Body of pancreas (tissue), 4 donors: ENCODE data around the gene SYT9. TPM values are rescaled to one million over a fixed set of nuclear protein-coding genes. Genes with fewer than 3 reads are reported as not detected.
A peak's percentile ranks its signal among the peaks of the same experiment; 100 is the strongest.

ENCODE experiments used
- ATAC-seq: fragments of 150-250 bp; one replicate; pipeline ENCODE4 v1.9.1; 2016
- DNase-seq, 4 donors: peaks; one replicate each; pipeline ENCODE4 v3.0.0-alpha.2; 2019
- H3K27ac ChIP-seq, 4 donors: fragments of 200-600 bp; sonication (generic); 1 replicate in 3 of 4; 2 replicates in 1 of 4; pipeline versions ENCODE4 v1.5.1 to v1.6.1; 2016 to 2019; ENCODE audit warnings: mild to moderate bottlenecking in 1 of 4, mixed read lengths in 1 of 4, moderate library complexity in 1 of 4
- H3K27me3 ChIP-seq, 2 donors: fragments of 200-600 bp; sonication (generic); one replicate each; pipeline ENCODE4 v1.6.0; 2016; ENCODE audit warnings: mild to moderate bottlenecking in 1 of 2
- H3K36me3 ChIP-seq, 2 donors: fragments of 200-600 bp; sonication (generic); replicated peaks in 1 of 2; 2 replicates each; pipeline ENCODE4 v1.5.1; 2016; ENCODE audit warnings: low read depth in 2 of 2; ENCODE audit not compliant: insufficient read depth in 1 of 2
- H3K4me1 ChIP-seq: fragments of 200-600 bp; sonication (generic); one replicate; pipeline ENCODE4 v1.6.0; 2016
- H3K4me3 ChIP-seq, 2 donors: fragments of 200-600 bp; sonication (generic); 1 replicate in 1 of 2; 2 replicates in 1 of 2; pipeline ENCODE4 v1.5.1; 2016 to 2019
- H3K9me3 ChIP-seq, 3 donors: fragments of 200-600 bp; sonication (generic); 1 replicate in 2 of 3; 2 replicates in 1 of 3; pipeline ENCODE4 v1.5.1; 2016
- POLR2A ChIP-seq, 3 donors: fragments of 450-650 bp; IDR thresholded peaks; one replicate each; pipeline ENCODE4 v1.6.1; 2016; ENCODE audit warnings: antibody characterized with exemption in 3 of 3, mild to moderate bottlenecking in 2 of 3
- WGBS, 2 donors: methylation state at CpG; one replicate each; pipeline ENCODE4 v1.1.5; 2017; 5-methylcytosine and 5-hydroxymethylcytosine counted together
- intact Hi-C: fragments of 100-400 bp; cut with DNase I; formaldehyde crosslinking; loops from one replicate; pipeline ENCODE4 v1.15.1; 2023
- total RNA-seq, 2 donors: library from RNA; depleted of rRNA; stranded (reverse); fragments of >200 nt; gene quantifications; one replicate each; pipeline ENCODE4 v1.1.0, GENCODE V29; 2016
- TF ChIP-seq, protein P1 (sequence below), 7 experiments: fragments of 450-650 bp in 4 of 7; fragments of 200-600 bp in 3 of 7; sonication (generic) in 3 of 7; IDR thresholded peaks; one replicate each; pipeline ENCODE4 v1.5.1; 2016 to 2019; ENCODE audit warnings: antibody characterized with exemption in 7 of 7

SYT9 gene
- total RNA-seq, 2 donors from 2014 or later = 1.0 TPM; not detected in 1

DNA sequence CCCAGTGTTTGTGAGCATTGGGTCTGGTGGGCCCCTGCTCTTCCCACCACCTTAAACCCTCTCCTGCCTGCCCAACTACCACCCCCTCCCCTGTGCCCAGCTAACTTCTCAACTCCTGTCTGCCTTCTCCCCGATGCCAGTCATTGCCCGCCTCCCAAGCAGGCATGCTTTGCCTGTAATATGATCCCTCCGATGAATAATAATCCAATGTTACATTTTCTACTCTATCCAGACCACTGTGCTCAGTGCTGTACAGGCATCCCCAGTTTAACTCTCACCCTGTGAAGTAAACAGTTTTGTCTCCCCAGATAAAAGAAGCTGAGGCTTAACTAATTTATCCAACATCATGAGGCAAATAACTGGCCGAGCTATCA lies 198.1 kb downstream of the SYT9 start:
- no peak overlapping the region for H3K4me3 ChIP-seq
- H3K4me1 ChIP-seq = peaks cover 12% of the 10 kb centered on the region
- no peaks in the 10 kb centered on the region for H3K27me3 ChIP-seq
- peak; percentile 6 for ATAC-seq
- H3K9me3 ChIP-seq = no peaks in the 10 kb centered on the region
- peak in 2 of 4 donors; percentile 16 to 44 for DNase-seq
- intact Hi-C loops = no loop called here
- no peak overlapping the region for H3K27ac ChIP-seq
- 53 to 56% methylated on average over 4 of the region's 4 CpGs for WGBS, 2 donors
- TF ChIP-seq, protein P1, sequence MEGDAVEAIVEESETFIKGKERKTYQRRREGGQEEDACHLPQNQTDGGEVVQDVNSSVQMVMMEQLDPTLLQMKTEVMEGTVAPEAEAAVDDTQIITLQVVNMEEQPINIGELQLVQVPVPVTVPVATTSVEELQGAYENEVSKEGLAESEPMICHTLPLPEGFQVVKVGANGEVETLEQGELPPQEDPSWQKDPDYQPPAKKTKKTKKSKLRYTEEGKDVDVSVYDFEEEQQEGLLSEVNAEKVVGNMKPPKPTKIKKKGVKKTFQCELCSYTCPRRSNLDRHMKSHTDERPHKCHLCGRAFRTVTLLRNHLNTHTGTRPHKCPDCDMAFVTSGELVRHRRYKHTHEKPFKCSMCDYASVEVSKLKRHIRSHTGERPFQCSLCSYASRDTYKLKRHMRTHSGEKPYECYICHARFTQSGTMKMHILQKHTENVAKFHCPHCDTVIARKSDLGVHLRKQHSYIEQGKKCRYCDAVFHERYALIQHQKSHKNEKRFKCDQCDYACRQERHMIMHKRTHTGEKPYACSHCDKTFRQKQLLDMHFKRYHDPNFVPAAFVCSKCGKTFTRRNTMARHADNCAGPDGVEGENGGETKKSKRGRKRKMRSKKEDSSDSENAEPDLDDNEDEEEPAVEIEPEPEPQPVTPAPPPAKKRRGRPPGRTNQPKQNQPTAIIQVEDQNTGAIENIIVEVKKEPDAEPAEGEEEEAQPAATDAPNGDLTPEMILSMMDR (IDR thresholded peaks at IDR 0.05) = no peak
- TF ChIP-seq POLR2A (IDR thresholded peaks at IDR 0.05) = no peak
- no peaks in the 10 kb centered on the region for H3K36me3 ChIP-seq

- no peaks in the 10 kb centered on the region for H3K9me3 ChIP-seq
- peaks cover 9% of the 10 kb centered on the region for H3K4me1 ChIP-seq
- no peak for ATAC-seq
- H3K4me3 ChIP-seq = no peak overlapping the region
- no peaks in the 10 kb centered on the region for H3K27me3 ChIP-seq
- no peaks in the 10 kb centered on the region for H3K36me3 ChIP-seq
- DNase-seq = no peak
- intact Hi-C loops = no loop called here
- no peak overlapping the region for H3K27ac ChIP-seq
- 86 to 92% methylated on average over 3 of the region's 3 CpGs for WGBS, 2 donors
- TF ChIP-seq, protein P1 (IDR thresholded peaks at IDR 0.05) = no peak
- no peak for TF ChIP-seq POLR2A (IDR thresholded peaks at IDR 0.05)
Observed at GRCh38 chr11:7450836-7451235, 199.1 kb downstream of the SYT9 start.

GRCh38 chr11:7451520-7451919 lies 199.8 kb downstream of the SYT9 start:
- H3K27ac ChIP-seq = no peak overlapping the region
- no peaks in the 10 kb centered on the region for H3K36me3 ChIP-seq
- DNase-seq = no peak
- H3K4me3 ChIP-seq = no peak overlapping the region
- H3K27me3 ChIP-seq = no peaks in the 10 kb centered on the region
- H3K9me3 ChIP-seq = no peaks in the 10 kb centered on the region
- intact Hi-C loops = no loop called here
- no peak for TF ChIP-seq POLR2A (IDR thresholded peaks at IDR 0.05)
- TF ChIP-seq, protein P1 (IDR thresholded peaks at IDR 0.05) = no peak
- 87 to 88% methylated on average over 3 of the region's 3 CpGs for WGBS, 2 donors
- H3K4me1 ChIP-seq = peaks cover 3% of the 10 kb centered on the region
- no peak for ATAC-seq

DNA sequence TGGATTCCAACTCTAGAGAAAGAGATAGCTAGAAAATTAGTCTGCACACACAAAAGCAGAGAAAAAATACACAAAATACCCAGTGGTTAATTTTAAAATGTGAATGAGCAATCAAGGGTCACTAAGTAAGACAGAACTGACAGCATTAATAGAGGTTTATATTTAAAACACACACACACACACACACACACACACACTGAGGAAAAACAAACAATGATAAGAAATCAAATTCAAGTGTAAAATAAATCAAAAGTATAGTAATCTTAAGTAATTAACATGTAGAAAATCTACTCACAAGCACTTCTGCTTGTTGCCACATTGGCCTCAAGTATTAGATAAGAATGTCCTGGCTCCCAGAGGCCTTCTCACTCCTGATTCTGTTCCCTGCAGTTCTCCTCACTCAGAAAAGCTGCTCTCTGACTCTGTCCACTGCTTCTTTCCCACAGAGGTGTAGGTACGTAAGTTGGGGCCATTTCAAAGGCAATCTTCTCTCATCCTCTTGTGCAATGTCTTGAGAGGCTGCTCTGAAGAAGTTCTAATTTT lies 200.3 kb downstream of the SYT9 start:
- no peak for DNase-seq
- TF ChIP-seq, protein P1 (IDR thresholded peaks at IDR 0.05) = no peak
- no peak for TF ChIP-seq POLR2A (IDR thresholded peaks at IDR 0.05)
- H3K27me3 ChIP-seq = no peaks in the 10 kb centered on the region
- peaks cover 3% of the 10 kb centered on the region for H3K4me1 ChIP-seq
- WGBS, 2 donors = 63 to 71% methylated on average over 1 of the region's 1 CpG
- no peaks in the 10 kb centered on the region for H3K9me3 ChIP-seq
- no peak for ATAC-seq
- H3K27ac ChIP-seq = no peak overlapping the region
- H3K36me3 ChIP-seq = no peaks in the 10 kb centered on the region
- intact Hi-C loops = no loop called here
- H3K4me3 ChIP-seq = no peak overlapping the region

- ATAC-seq (no peak), DNase-seq (no peak)
- TF ChIP-seq, protein P1 (IDR thresholded peaks at IDR 0.05) = no peak
- TF ChIP-seq POLR2A (IDR thresholded peaks at IDR 0.05) = no peak
- intact Hi-C loops = no loop called here
- Histone ChIP-seq H3K4me3 (no peak overlapping the region), H3K27ac (no peak overlapping the region), H3K4me1 (peaks cover 1% of the 10 kb centered on the region), H3K36me3 (no peaks in the 10 kb centered on the region), H3K27me3 (no peaks in the 10 kb centered on the region), H3K9me3 (no peaks in the 10 kb centered on the region)
- 58 to 65% methylated on average over 2 of the region's 2 CpGs for WGBS, 2 donors
Observed at GRCh38 chr11:7454854-7455253, 203.2 kb downstream of the SYT9 start.
